PC-9 (cell line): ENCODE data around the gene TMPRSS11A.

Source experiments
- EZH2 ChIP-seq: fragments of 200-600 bp; sonication (generic); IDR thresholded peaks from 2 replicates; pipeline ENCODE4 v1.8.0; 2017; ENCODE audit warnings: antibody characterized with exemption, low read depth
- TF ChIP-seq, protein P1 (sequence below): fragments of 200-600 bp; sonication (generic); conservative IDR thresholded peaks from 2 replicates; pipeline ENCODE4 v1.6.1; 2017; ENCODE audit warnings: mixed run types, antibody characterized with exemption, mild to moderate bottlenecking, moderate library complexity

GRCh38 chr4:67912080-67912479 lies 51.2 kb downstream of the TMPRSS11A start:
- TF ChIP-seq, protein P1, sequence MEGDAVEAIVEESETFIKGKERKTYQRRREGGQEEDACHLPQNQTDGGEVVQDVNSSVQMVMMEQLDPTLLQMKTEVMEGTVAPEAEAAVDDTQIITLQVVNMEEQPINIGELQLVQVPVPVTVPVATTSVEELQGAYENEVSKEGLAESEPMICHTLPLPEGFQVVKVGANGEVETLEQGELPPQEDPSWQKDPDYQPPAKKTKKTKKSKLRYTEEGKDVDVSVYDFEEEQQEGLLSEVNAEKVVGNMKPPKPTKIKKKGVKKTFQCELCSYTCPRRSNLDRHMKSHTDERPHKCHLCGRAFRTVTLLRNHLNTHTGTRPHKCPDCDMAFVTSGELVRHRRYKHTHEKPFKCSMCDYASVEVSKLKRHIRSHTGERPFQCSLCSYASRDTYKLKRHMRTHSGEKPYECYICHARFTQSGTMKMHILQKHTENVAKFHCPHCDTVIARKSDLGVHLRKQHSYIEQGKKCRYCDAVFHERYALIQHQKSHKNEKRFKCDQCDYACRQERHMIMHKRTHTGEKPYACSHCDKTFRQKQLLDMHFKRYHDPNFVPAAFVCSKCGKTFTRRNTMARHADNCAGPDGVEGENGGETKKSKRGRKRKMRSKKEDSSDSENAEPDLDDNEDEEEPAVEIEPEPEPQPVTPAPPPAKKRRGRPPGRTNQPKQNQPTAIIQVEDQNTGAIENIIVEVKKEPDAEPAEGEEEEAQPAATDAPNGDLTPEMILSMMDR = no peak
- no peak for TF ChIP-seq EZH2
